NCI-H510A (cell line): ENCODE measurements around the gene DDX56.

Experiments
- DNase-seq: peaks from one replicate; lab custom pipeline; 2025; lab: John Stamatoyannopoulos, UW

The DDX56 gene

DNA sequence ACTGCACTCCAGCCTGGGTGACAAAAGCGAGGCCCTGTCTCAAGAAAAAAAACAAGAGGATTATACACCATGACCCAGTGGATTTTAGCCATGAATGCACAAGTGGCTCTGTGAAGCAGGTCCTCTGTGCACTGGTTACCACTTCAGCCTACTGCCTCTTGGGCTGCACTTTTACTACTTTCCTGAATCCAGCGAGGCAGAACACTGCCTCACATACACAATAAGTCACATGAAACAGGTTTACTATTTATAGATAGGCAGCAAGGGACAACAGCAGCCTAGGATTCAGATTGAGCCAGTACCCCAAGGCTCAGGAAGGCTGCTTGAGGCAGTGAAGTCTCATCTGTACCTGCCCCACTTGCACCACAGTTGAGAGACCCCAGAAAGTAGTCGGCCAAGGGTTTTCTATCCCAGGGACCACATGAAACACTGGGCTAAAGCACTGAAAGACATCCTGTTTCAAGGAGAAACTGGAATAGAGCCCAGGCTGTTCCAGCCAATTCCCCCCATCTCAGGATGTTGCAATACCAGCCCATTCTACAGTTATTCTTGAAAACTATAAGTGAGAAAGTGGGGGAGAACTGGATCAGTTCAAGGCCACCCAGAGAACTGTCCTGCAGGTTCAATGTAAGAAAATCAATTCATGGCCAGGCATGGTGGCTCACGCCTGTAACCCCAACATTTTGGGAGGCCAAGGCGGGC, 22.4 kb upstream of the DDX56 start:
- no peak for DNase-seq

DNA sequence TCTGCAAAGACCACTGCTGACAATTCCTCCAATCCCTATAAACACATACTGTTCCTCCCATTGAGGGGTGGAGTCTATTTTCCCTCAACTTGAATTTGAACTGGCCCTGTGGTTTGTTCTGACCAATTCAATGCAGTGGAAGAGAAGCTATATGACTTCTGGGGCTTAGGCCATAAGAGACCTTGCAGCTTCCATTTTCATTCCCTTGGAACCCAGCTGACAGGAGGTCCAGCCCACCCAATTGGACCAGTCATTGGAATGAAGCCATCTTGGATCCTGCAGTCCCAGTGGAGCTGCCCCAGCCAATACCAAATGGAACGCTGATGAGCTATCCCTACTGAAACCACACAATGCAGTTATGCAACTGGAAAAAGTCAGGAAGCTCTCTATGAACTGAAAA, 17.2 kb upstream of the DDX56 start:
- DNase-seq: no peak

DNA sequence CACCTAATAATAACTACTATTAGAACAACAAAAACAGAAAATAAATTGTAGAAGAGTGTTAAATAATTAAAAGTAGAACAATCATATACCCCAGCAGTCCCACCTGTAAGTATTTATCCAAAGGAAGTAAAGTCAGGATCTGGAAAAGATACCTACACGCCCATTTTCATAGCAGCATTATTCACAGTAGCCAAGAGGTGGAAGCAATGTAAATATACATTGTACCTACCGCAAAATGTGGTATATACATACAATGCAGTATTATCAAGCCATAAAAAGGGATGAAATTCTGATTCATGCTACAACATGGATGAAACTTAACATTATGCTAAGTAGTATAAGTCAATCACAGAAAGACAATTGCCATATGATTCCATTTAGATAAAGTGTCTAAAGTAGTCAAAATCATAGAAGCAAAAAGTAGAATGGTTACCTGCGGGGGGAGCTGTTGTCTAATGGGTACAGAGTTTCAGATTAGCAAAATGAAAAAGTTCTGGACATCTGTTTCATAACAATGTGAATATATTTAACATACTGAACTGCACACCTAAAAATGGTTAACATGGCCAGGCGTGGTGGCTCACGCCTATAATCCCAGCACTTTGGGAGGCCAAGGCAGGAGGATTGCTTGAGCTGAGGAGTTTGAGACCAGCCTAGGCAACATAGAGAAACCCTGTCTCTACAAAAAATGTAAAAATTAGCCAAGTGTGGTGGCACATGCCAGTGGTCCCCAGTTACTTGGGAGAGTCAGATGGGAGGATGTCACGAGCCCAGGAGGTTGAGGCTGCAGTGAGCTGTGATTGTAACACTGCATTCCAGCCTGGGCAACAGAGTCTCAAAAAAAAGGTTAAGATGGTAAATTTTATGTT, 14.4 kb upstream of the DDX56 start:
- DNase-seq: peak; percentile 20

DNA sequence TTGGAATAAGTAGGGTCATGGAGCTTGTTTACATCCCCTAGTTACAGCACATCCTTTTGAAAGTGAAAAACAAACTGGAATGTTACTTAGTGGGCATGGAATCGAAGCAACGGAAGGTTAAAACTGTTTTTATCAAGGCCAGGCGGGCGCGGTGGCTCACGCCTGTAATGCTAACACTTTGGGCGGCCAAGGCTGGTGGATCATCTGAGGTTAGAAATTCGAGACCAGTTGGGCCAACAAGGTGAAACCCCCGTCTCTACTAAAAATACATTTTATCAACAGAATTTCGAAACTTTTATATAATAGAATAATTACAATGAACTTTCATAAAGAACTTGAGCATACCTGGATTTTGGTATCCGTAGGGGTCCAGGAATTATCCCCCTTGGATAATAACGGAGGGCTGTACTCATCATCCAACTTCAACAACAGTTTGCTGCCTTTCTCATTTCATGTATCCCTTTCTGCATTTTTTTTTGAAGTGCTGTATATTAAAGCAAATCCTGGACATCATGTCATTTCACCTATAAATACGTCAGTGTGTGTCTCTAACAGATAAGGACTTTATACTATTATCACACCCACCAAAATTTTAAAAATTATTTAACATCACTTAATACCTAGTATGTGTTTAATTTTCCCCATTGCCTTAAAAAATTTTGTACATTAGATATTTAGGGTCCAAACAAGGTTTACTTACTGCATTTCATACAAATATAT, 9.6 kb upstream of the DDX56 start:
- DNase-seq: no peak

DNA sequence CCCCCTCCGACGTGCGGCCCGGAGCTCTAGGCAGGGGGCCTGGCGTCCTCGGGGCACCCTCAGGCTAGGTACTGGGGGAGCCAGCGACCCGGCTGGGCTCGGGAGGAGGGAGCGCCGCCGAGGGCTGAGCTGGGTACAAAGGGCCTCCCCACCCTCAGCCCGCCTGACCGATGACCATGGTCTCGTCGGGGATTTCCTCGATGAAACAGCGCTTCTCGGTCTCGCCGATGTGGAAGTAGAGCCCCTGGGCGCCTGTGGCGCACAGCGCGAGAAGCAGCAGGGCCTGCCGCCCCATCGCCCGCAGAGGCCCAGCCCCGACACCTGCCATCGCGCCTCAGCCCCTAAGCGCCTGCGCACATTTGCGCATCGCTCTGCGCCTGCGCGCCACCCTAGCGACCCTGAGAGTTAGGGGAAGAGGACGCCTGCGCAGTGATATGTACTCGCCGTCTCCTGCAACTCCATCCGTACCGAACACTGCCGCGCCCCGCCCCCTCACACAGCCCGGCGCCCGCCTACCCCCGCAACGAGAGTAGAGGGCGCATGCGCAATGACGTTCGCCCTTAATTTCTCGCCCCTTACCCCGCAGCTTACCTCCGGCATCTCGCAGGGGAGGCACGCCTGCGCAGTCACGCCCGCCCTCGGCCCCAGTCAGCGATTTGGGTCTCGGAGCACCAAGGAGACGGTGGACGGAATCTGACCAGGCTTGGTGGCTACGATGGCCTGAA, 8.3 kb upstream of the DDX56 start, which contains the start of gene TMED4:
TSS of gene TMED4 (minus strand) at position 353 of the 725 bp plus-strand sequence. CDS start at position 328, 25 bp downstream.
- DNase-seq: peak; percentile 93

DNA sequence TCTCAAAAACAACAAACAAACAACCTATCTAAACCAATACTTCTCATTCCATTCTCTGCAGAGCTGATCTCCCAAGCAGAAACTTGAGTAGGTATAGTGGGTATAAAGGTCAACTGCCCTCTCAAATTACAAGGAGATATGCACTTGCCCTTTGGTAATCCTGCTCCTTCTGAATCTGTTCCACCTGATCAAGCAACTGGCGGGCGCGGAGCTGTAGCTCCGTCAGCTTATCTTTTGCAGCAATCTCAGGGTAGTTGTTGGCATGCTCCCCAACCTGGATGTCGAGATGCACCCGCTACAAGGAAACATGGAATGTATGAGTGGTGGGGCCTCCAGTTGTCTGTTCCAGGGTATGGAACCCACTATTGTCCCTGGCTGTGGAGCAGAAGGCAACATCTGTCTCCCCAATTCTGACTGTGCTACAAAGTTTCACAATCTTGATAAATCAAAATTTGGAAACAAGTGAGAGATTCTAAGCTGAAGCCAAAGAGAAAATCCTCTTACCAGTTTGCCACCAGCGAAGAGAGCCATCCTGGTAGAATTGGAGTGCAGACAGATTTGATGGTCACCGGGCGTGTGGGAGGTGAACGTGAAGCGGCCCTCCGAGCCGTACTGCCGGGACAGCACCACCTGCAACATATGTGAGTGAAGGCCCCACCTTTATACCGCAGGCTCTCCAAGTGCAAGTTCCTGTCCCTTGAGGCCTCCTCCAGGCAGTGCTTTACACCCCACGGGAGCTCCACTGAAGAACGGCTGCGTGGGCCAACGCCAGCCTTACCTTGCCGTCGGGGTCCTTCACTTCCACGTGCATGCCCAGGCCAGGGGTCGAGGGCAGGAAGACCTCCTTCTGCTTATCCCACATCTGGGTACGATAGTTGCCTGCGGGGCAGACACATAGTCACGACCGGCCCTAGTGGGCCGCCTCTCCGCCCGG, 7.5 kb upstream of the DDX56 start:
- no peak for DNase-seq

DNA sequence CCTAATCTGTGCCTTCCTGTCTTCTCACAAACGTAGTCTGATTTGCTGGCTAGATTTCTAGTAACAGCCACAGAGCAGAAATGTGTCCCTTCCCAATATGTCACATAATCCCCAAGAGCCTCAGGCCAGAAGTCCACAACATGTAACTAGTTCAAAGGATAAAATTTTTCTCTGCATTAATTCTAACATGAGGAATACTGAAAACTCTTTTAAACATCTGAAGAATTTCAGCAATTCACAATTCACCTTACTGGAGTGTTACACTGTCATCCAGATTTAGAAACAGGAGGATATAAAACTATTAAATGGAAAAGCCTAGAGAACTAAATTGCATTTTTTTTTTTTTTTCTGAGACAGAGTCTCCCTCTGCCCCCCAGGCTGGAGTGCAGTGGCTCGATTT, 2.5 kb upstream of the DDX56 start:
- no peak for DNase-seq

DNA sequence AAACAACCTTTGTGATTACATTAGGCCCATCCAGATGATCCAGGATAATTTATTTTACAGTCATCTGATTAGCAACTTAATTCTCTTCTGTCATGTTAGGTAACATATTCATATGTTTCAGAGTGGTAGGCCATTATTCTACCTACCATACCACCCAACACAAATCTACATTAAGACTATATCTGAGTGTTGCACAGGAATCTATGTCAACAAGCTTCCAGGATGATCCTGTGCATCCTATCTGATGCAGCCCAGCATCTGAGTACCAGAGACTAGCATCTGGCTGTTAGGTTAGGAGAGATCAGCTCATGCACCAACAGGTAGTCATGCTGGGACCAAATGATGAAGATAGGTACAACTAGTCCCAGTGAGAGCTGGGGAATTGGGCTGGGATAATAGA, 1.3 kb upstream of the DDX56 start:
- DNase-seq: no peak

DNA sequence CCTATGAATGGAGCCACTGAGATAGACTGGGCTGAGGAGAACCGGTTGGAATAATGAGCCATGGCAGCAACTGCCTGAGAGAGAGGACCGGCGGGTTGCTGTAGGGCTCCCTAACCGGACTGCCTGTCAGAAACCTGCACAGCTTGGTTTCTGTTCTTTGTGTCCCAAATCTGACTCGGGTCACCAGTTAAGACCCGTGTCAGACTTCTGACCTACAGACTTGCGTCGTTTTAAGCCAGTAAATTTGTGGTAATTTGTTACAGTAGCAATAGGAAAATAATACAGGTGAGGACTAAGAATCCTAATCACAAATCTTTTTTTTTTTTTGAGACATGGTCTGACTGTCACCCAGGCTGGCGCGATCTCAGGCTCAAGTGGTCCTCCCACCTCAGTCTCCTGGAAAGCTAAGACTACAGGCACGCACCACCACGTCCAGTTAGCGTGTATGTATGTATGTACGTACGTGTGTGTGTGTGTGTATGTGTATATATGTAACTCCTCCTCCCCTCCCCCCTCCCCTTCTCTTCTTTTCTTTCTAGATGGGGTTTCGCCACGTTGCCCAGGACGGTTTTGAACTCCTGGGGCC, 672 bp upstream of the DDX56 start:
- DNase-seq: no peak

DNA sequence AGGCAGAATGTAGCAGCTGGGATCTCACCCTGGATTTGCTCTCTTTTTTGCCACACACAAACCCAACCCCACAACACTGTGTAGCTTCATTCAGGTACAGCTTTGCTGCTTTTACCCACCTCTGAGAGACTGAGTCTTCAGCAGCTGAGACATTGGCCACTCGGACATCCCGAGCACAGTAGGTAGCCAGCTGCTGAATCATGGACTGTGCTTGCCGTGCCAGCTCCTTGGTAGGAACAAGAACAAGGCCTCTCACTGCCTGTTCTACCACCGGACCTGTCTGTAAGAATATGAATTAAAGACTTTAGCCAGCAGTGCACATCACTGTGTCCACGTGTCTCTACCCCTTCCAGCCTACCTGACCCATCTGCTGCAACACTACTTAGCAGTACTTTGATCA, 937 bp downstream of the DDX56 start:
- DNase-seq: no peak

DNA sequence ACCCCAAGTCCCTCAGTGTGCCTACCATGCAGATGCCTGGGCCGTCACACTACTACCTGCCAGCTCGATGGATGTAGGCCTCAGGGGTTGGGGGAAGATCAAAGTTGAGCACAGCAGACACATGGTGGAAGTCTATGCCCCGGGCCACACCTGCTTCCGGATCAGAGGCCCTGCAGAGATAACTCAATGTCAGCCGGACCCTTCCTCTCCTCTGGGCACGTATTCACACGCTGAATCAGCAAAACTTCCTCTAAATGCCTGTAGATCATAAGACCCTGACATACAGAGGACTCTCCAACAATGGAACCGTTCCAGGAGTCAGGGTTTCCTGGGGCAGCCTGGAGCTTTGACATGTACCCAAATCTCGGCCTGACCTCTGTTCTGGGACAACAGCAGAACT, 3.7 kb downstream of the DDX56 start:
- DNase-seq: no peak

DNA sequence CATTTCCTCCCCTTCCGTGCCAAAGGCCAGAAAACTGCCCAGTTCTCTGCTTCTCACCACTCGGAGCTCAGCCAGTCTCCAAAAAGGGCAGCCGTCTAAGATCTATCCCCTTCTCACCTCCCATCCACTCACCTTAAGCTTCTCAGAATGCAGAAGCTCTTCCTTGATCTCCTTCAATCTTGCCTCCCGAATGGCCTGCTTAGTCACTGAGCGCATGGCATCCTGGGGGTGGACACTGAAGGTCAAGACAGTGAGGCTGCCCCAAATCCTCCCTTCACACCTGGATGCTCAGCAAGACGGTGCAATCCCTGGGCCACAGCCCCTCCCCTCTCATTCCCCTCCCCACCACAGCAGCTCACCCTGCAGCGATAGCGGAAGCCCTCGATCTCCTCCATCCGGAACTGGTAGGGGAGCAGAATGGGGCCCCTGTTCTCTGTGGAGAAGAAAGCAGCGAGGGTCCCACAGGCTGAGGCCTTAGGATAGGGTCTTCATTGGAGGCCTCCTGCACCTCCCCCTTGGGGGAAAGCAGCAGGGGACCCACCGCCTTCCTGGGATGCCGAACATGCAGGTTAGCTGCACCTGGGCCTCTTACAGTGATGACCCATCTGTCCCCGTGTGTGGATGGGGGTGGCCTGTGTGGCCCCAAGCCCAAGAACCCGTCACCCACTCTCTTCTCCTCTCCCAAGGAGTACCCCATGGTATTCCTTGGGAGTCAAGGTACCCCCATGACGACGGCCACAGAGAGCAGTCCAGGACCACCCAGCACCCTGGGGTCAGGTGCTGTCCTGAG, 4.7 kb downstream of the DDX56 start:
- no peak for DNase-seq

DNA sequence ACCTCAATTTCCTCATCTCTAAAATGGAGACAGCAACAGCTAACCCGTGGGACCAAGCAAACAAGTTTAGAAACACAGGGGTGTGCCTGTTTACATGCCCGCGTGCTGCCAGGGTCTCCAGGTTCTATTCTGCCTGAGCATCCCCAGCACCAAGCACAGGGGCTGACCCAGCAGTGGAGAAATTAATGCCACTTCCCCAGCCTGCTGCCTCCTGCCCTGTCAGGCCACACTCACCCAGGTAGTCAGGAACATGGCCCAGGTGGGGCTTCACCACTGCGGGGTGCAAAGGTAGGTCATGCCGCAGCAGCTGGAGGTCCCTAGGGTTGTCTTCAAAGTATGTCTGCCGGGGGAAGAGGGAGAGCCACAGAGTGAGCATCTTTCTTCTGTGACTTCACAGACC, 5.8 kb downstream of the DDX56 start:
- DNase-seq: no peak

DNA sequence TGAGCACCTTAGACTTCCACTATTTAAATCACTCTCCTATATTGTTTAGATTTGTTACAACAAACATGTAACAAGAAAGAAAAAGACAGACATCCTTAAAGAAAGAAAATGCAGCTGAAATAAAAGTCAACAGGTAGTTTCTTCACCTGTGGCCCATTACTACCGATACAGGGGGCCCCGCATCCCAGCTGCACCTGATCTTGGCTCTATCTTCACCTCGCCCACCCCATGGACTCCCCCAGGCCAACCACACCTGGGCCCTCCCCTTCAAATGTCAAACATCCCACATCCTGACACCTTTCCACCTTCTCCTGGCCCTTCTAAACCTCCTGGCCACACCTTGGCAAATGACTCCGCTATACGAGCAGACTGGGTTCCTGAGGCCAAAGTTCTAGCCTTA, 7.0 kb downstream of the DDX56 start:
- no peak for DNase-seq

DNA sequence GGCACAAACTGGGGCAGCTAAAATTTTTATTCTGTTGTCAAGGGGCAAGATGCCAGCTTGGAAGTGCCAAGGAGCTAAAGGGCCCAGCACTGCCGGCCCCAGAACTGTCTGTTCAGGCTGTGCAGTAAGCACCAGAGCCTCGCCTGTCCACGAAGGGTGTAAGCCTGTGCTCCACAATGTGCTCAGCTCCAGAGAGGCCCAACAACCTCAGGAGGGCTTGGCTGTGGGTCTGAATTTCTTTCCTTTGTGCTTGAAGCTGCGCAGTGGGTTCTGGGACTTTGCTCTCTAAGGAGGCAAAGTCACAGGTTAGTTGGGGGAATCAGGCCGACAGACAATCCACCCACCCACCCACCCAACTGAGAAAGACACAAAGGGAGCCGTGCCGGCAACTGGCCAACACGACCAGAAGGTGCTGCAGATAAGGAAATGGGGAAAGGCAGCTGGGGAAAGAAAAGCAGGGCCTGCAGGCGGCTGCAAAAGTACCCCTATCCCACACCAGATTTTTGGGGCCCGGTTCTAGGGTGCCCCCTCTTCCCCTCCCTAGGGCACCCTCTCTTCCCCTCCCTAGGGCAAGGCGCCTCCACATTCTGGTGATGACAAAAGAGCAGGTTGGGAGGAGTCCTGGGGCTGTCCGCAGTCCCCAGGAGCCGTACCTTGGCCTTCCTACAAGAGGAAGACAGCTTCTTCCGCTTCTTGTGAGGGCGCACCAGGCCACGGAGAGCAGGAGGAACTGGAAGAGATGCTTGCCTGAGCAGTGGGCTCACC, 7.7 kb downstream of the DDX56 start:
- DNase-seq: no peak

DNA sequence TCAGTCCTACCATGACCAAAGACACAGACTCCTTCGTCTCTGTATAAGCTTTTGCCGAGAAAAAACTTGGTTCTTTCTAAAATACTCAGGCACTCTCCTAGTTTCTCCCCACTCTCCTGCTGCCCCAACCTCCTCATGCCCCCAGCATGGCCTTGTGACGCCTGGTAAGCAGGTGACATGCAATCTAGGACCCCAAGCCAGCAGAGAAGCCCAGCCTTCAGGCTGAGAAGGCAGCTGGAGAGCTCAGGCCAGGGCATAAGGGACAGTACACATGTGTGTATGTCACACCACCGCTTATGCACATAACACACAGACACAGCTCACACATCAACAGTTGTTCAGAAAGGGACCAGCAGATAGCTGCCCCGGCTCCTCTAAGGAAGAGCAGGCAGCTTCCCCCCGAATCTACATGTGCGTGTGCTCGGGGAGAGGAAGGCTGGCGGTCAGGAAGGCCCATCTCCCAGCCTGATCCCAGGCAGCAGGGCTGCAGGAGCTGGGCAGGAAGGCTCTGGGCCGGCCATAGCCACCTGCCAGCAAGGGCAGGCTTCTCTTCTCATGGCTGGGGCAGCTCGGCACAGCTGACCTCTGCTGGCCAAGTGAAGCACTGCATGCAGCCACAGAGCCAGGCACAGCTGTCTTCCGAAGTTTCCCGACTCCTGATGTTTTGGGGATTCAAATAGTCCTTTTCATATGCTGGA, 8.5 kb downstream of the DDX56 start:
- DNase-seq: no peak

DNA sequence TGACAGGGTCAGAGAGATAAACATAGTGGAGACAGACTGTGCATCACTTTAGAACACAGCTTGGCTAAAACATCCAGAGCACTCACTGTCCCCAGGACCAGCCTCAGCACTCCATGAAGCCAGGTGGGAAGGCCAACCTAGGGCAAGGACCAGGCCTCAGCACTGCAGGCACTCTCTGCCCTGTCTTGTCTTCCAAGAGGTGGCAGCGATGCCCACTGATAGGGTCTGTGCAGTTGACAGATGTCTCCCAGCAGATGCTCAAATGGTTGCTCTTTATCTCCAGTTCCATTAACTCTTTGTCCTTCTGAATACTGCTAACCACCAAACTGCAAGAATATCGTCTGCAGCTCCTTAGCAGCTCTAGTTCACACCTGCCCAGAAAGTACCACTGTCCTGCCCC, 9.1 kb downstream of the DDX56 start:
- DNase-seq: no peak

DNA sequence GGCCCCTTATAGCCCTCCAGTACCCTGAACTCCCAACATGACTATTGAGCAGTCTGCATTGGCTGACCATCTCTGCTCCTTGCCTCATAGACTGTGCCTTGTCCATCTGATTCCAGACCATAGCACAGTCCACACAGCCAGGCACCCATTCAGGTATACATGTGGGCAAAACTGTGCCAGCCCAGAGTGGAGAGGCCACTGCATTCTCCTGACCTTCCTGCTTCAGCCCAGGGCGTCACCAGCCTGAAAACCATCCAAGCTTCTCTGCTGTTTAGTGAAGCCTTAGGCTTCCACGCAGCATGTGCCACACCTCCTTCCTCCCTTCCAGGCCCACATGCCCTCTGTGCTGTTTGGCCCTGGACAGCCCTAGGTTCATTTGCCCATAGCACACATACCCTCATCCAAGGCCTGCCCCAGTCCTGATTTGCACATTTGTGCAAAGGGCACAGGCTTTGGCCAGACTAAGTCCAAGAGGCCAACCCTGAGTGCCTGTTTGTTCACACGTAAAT, 10.5 kb downstream of the DDX56 start:
- DNase-seq: no peak
